PC-3 (cell line): ENCODE measurements around the gene SNCA. TPM values are rescaled to one million over a fixed set of nuclear protein-coding genes. Genes with fewer than 3 reads are reported as not detected.

Source experiments
- ATAC-seq: fragments of 200-7000 bp; cut with Tn5 transposase; 2 replicates; pipeline ENCODE4 v1.9.1; 2020; ENCODE audit warnings: mild to moderate bottlenecking, moderate library complexity
- BruUV-seq: library from RNA; stranded (reverse); fragments of 400-500 nt; replicated peaks from 2 replicates; lab custom pipeline; 2021; lab: Mats Ljungman, UMichigan
- CTCF ChIA-PET: fragments of 300-600 bp; sonication (Branson Sonifier 250); formaldehyde crosslinking; loops from one replicate; lab custom pipeline; 2022; ENCODE audit warnings: antibody characterized with exemption; lab: Charles Lee
- POLR2A ChIA-PET: fragments of 300-600 bp; sonication (Branson Sonifier 250); formaldehyde crosslinking; loops from one replicate; lab custom pipeline; 2022; ENCODE audit warnings: antibody characterized with exemption; ENCODE audit not compliant: unreplicated experiment; lab: Charles Lee
- DNase-seq: peaks from one replicate; pipeline ENCODE4 v3.0.0-alpha.2; 2015
- H2AFZ ChIP-seq: fragments of 300-600 bp; sonication (generic); 2 replicates; pipeline ENCODE4 v1.6.0; 2016; ENCODE audit warnings: antibody characterized with exemption, low read length
- H3F3A ChIP-seq: fragments of 300-600 bp; sonication (generic); one replicate; pipeline ENCODE4 v1.6.0; 2017; ENCODE audit warnings: antibody characterized with exemption, low read length, control low read depth, mild to moderate bottlenecking; ENCODE audit not compliant: unreplicated experiment
- H3K27ac ChIP-seq: fragments of 300-600 bp; sonication (generic); 2 replicates; pipeline ENCODE4 v1.5.1; 2016; ENCODE audit warnings: mild to moderate bottlenecking, low read length
- H3K27me3 ChIP-seq: fragments of 300-600 bp; sonication (generic); 2 replicates; pipeline ENCODE4 v1.6.1; 2016; ENCODE audit warnings: low read length, mixed read lengths
- H3K36me3 ChIP-seq: fragments of 300-600 bp; sonication (generic); 2 replicates; pipeline ENCODE4 v1.6.1; 2016; ENCODE audit warnings: low read depth, mixed run types, low read length, mixed read lengths
- H3K4me1 ChIP-seq: fragments of 300-600 bp; sonication (generic); 2 replicates; pipeline ENCODE4 v1.5.1; 2016; ENCODE audit warnings: low read length; ENCODE audit not compliant: insufficient read depth
- H3K4me2 ChIP-seq: fragments of 300-600 bp; sonication (generic); 2 replicates; pipeline ENCODE4 v1.6.0; 2016; ENCODE audit warnings: low read length
- H3K4me3 ChIP-seq: fragments of 300-600 bp; sonication (generic); 2 replicates; pipeline ENCODE4 v1.5.1; 2016; ENCODE audit warnings: mild to moderate bottlenecking, low read length, mixed read lengths
- H3K79me2 ChIP-seq: fragments of 300-600 bp; sonication (generic); 2 replicates; pipeline ENCODE4 v1.6.1; 2017; ENCODE audit warnings: low read length, mixed read lengths
- H3K9ac ChIP-seq: fragments of 300-600 bp; sonication (generic); 2 replicates; pipeline ENCODE4 v1.6.0; 2016; ENCODE audit warnings: mild to moderate bottlenecking, low read length
- H3K9me2 ChIP-seq: fragments of 300-600 bp; sonication (generic); replicated peaks from 2 replicates; pipeline ENCODE4 v1.6.1; 2016; ENCODE audit warnings: mixed run types, low read length, mixed read lengths
- H3K9me3 ChIP-seq: fragments of 300-600 bp; sonication (generic); 2 replicates; pipeline ENCODE4 v1.6.1; 2016; ENCODE audit warnings: low read length, mixed read lengths
- H4K20me1 ChIP-seq: fragments of 300-600 bp; sonication (generic); 2 replicates; pipeline ENCODE4 v1.6.1; 2016; ENCODE audit warnings: low read length, mixed read lengths
- EZH2 ChIP-seq: fragments of 300-600 bp; sonication (generic); IDR thresholded peaks from one replicate; pipeline ENCODE4 v1.6.1; 2017; ENCODE audit warnings: antibody characterized with exemption, mild to moderate bottlenecking, low read length; ENCODE audit not compliant: unreplicated experiment
- EZH2phosphoT487 ChIP-seq: fragments of 300-600 bp; sonication (generic); IDR thresholded peaks from 2 replicates; pipeline ENCODE4 v1.6.1; 2018; ENCODE audit warnings: mild to moderate bottlenecking, antibody characterized with exemption, low read length, borderline replicate concordance
- intact Hi-C: fragments of 100-400 bp; cut with micrococcal nuclease; formaldehyde crosslinking; loops from 2 replicates; pipeline ENCODE4 v1.9.0; 2023
- total RNA-seq: library from RNA; depleted of rRNA; stranded (reverse); fragments of >200 nt; gene quantifications from 2 replicates; pipeline ENCODE4 v1.2.3, GENCODE V29; 2014
- TF ChIP-seq, protein P1 (sequence below): fragments of 300-600 bp; sonication (generic); conservative IDR thresholded peaks from 2 replicates; pipeline ENCODE4 v1.5.1; 2017; ENCODE audit warnings: antibody characterized with exemption, low read depth, mild to moderate bottlenecking, low read length

Gene SNCA
- total RNA-seq, 1 experiment from 2014 or later = 1.2 TPM

DNA sequence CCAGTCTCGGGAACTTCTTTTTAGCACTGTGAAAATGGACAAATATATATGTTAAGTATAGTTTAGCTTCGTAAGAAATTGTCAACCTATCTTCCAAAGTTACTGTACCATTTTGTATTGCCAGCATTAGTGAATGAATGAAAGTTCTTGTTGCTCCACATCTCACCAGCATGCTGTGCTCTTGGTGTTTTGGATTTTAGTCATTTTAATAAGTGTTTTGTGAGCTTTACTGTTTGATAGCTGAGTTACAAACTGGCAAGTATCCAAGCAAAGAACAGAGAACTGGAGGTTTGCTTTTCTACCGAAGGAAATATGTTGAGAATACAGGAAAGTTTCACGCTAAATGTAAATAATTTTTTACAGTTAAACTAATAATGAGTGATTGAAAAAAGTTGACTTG, 33.0 kb downstream of the SNCA start:
- no TSS peak for BruUV-seq
- POLR2A ChIA-PET = no interaction called here
- H2AFZ ChIP-seq = no peak overlapping the region
- no peak overlapping the region for H3K4me3 ChIP-seq
- DNase-seq (peak; percentile 7), ATAC-seq (no peak)
- H3K9me3 ChIP-seq = no peaks in the 10 kb centered on the region
- CTCF ChIA-PET = no interaction called here
- no peaks in the 10 kb centered on the region for H3F3A ChIP-seq
- H3K79me2 ChIP-seq = no peaks in the 10 kb centered on the region
- H3K4me1 ChIP-seq = peaks cover 25% of the 10 kb centered on the region
- H3K4me2 ChIP-seq = no peak overlapping the region
- no peaks in the 10 kb centered on the region for H3K36me3 ChIP-seq
- no peaks in the 10 kb centered on the region for H3K27me3 ChIP-seq
- intact Hi-C loops = loop anchor here (5.0 kb wide), 1 partner anchor 147 kb away; no protein-coding TSS in a partner anchor
- no peak overlapping the region for H3K27ac ChIP-seq
- TF ChIP-seq, protein P1, sequence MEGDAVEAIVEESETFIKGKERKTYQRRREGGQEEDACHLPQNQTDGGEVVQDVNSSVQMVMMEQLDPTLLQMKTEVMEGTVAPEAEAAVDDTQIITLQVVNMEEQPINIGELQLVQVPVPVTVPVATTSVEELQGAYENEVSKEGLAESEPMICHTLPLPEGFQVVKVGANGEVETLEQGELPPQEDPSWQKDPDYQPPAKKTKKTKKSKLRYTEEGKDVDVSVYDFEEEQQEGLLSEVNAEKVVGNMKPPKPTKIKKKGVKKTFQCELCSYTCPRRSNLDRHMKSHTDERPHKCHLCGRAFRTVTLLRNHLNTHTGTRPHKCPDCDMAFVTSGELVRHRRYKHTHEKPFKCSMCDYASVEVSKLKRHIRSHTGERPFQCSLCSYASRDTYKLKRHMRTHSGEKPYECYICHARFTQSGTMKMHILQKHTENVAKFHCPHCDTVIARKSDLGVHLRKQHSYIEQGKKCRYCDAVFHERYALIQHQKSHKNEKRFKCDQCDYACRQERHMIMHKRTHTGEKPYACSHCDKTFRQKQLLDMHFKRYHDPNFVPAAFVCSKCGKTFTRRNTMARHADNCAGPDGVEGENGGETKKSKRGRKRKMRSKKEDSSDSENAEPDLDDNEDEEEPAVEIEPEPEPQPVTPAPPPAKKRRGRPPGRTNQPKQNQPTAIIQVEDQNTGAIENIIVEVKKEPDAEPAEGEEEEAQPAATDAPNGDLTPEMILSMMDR = no peak; the same call in 1 of the 2 replicates
- TF ChIP-seq EZH2phosphoT487 (no peak), EZH2 (no peak)
- H3K9me2 ChIP-seq = no peaks in the 10 kb centered on the region
- no peaks in the 10 kb centered on the region for H4K20me1 ChIP-seq
- H3K9ac ChIP-seq = no peak overlapping the region

DNA sequence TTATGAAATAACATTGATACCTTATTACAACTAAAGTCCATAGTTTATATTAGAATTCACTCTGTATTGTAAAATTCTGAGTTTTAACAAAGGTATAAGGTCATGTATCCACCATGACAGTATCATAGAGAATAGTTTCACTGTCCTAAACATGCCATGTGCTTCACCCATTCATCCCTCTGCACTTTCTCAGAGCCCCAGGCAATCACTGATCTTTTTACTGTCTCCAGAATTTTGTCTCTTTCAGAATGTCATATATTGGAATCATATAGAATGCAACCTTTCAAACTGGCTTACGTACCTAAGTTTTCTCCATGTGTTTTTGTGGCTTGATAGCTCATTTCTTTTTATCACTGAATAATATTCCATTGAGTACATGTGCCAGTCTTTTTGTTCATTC, 33.9 kb downstream of the SNCA start:
- no TSS peak for BruUV-seq
- Histone ChIP-seq H3F3A (no peaks in the 10 kb centered on the region), H3K4me2 (no peak overlapping the region), H3K4me1 (peaks cover 26% of the 10 kb centered on the region), H4K20me1 (no peaks in the 10 kb centered on the region), H2AFZ (no peak overlapping the region), H3K9ac (no peak overlapping the region), H3K79me2 (no peaks in the 10 kb centered on the region), H3K36me3 (no peaks in the 10 kb centered on the region), H3K27me3 (no peaks in the 10 kb centered on the region), H3K9me2 (no peaks in the 10 kb centered on the region), H3K4me3 (no peak overlapping the region), H3K27ac (no peak overlapping the region), H3K9me3 (no peaks in the 10 kb centered on the region)
- CTCF ChIA-PET = no interaction called here
- DNase-seq = no peak
- TF ChIP-seq EZH2 = no peak
- TF ChIP-seq, protein P1 = no peak
- no peak for TF ChIP-seq EZH2phosphoT487
- intact Hi-C loops = loop anchor here (5.0 kb wide), 1 partner anchor 146 kb away; no protein-coding TSS in a partner anchor
- POLR2A ChIA-PET = no interaction called here
- ATAC-seq = no peak

DNA sequence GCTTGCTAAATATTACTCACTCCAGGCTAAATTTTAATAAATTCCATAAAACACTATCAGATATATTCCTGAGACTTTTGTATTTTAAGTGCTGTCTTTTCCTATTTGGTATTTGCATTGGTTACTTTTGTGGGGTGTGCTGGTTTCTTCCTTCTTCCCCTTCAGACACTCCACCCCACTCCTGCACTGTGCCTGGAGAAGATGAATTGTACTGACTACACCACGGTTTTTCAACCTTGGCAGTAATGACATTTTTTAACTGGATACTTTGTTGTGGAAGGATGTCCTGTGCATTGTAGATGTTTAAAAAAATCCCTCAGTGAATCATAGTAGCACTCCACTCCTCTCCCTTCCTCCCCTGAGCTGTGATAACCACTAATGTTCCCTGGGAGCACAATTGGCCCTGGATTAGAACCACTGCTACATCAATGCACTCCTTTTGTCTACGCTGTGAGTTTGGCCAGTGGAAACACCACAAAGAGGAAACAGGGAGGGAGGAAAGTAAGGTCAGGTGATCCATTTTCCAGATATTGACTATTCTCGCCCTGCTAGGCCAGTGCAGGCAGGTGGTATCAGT, 36.3 kb downstream of the SNCA start:
- peak; percentile 59 for ATAC-seq
- peak overlapping the region; percentile 44 for H2AFZ ChIP-seq
- peak; percentile 42 for DNase-seq
- no peaks in the 10 kb centered on the region for H3K79me2 ChIP-seq
- H3K4me2 ChIP-seq = peak overlapping the region; percentile 79
- H3K9me3 ChIP-seq = no peaks in the 10 kb centered on the region
- no peaks in the 10 kb centered on the region for H3K9me2 ChIP-seq
- H4K20me1 ChIP-seq = no peaks in the 10 kb centered on the region
- H3K9ac ChIP-seq = peak overlapping the region; percentile 95
- H3K4me3 ChIP-seq = peak overlapping the region; percentile 52
- TF ChIP-seq EZH2phosphoT487 = no peak
- TF ChIP-seq EZH2 = no peak
- TF ChIP-seq, protein P1 = no peak
- POLR2A ChIA-PET = interaction anchor here (0.5 kb wide), 1 partner anchor 598 kb away, joined by 6 read pairs; no protein-coding TSS in a partner anchor
- H3K36me3 ChIP-seq = no peaks in the 10 kb centered on the region
- H3K4me1 ChIP-seq = peaks cover 26% of the 10 kb centered on the region
- CTCF ChIA-PET = no interaction called here
- H3K27me3 ChIP-seq = no peaks in the 10 kb centered on the region
- BruUV-seq = no TSS peak
- intact Hi-C loops = loop anchor here (5.0 kb wide), 1 partner anchor 143 kb away; no protein-coding TSS in a partner anchor
- peak overlapping the region; percentile 100 for H3K27ac ChIP-seq
- no peaks in the 10 kb centered on the region for H3F3A ChIP-seq
